Measurements from ENCODE around the gene ANO2.

The ANO2 gene

GRCh38 chr12:5871741-5872140, 73.3 kb downstream of the ANO2 start:
- Histone ChIP-seq H2BK15ac (ENCODE audit: low read depth, poor library complexity, severe bottlenecking) (no peak overlapping the region), H3K4ac (ENCODE audit: low read depth in 1 of 2, low read length in 2 of 2) (no peak overlapping the region), H3K9ac (ENCODE audit: low read length) (no peak overlapping the region), H4K91ac (ENCODE audit: low read length) (no peak overlapping the region), H3K27me3 (ENCODE audit: control insufficient read depth in 1 of 2, insufficient read depth in 1 of 2, low read length in 2 of 2) (peaks cover 20 to 42% of the 10 kb centered on the region in 2 experiments), H3K4me2 (ENCODE audit: low read length, poor library complexity, severe bottlenecking) (no peak overlapping the region), H4K8ac (ENCODE audit: low read length) (no peak overlapping the region), H3K79me1 (replicated peaks; ENCODE audit: low read length, poor library complexity, severe bottlenecking) (no peaks in the 10 kb centered on the region), H3K14ac (ENCODE audit: low read length in 2 of 2) (no peak overlapping the region), H2BK12ac (ENCODE audit: low read length in 2 of 2) (no peak overlapping the region), H2AFZ (ENCODE audit: low read depth, low read length) (no peak overlapping the region), H2AK5ac (ENCODE audit: low read length, severe bottlenecking) (no peak overlapping the region), H3K9me3 (ENCODE audit: control insufficient read depth, low read length) (no peaks in the 10 kb centered on the region), H3K4me3 (ENCODE audit: insufficient read depth in 1 of 2, low read depth in 1 of 2, low read length in 2 of 2) (no peak overlapping the region), H3K23ac (ENCODE audit: low read length in 2 of 2) (no peak overlapping the region), H2BK5ac (ENCODE audit: low read depth, low read length, poor library complexity, severe bottlenecking) (no peak overlapping the region), H3K36me3 (ENCODE audit: control insufficient read depth in 1 of 2, insufficient read depth in 2 of 2, low read depth in 1 of 2, low read length in 2 of 2) (no peaks in the 10 kb centered on the region), H3K27ac (ENCODE audit: low read length, poor library complexity, severe bottlenecking) (no peak overlapping the region), H2BK120ac (ENCODE audit: low read depth, low read length) (no peak overlapping the region), H3K18ac (ENCODE audit: low read depth in 1 of 2, low read length in 2 of 2) (no peak overlapping the region), H3K4me1 (ENCODE audit: control insufficient read depth, insufficient read depth, low read depth, low read length) (no peaks in the 10 kb centered on the region)
- no peak for DNase-seq
- WGBS, result 85% methylated on average over 1 of the region's 1 CpG

GRCh38 chr12:5870183-5870582, 74.9 kb downstream of the ANO2 start:
- DNase-seq, result no peak
- no peak overlapping the region for H2AK5ac ChIP-seq (ENCODE audit: low read length, severe bottlenecking)
- H3K79me1 ChIP-seq (replicated peaks; ENCODE audit: low read length, poor library complexity, severe bottlenecking), result no peaks in the 10 kb centered on the region
- 56% methylated on average over 3 of the region's 3 CpGs for WGBS
- no peaks in the 10 kb centered on the region for H3K36me3 ChIP-seq (ENCODE audit: control insufficient read depth in 1 of 2, insufficient read depth in 2 of 2, low read depth in 1 of 2, low read length in 2 of 2)
- H3K9me3 ChIP-seq (ENCODE audit: control insufficient read depth, low read length), result no peaks in the 10 kb centered on the region
- no peak overlapping the region for H3K4ac ChIP-seq (ENCODE audit: low read depth in 1 of 2, low read length in 2 of 2)
- peaks cover 20 to 34% of the 10 kb centered on the region in 2 experiments for H3K27me3 ChIP-seq (ENCODE audit: control insufficient read depth in 1 of 2, insufficient read depth in 1 of 2, low read length in 2 of 2)
- H2BK5ac ChIP-seq (ENCODE audit: low read depth, low read length, poor library complexity, severe bottlenecking), result no peak overlapping the region
- H3K23ac ChIP-seq (ENCODE audit: low read length in 2 of 2), result no peak overlapping the region
- H3K14ac ChIP-seq (ENCODE audit: low read length in 2 of 2), result no peak overlapping the region
- H2AFZ ChIP-seq (ENCODE audit: low read depth, low read length), result no peak overlapping the region
- no peak overlapping the region for H3K18ac ChIP-seq (ENCODE audit: low read depth in 1 of 2, low read length in 2 of 2)
- H3K9ac ChIP-seq (ENCODE audit: low read length), result no peak overlapping the region
- H4K8ac ChIP-seq (ENCODE audit: low read length), result no peak overlapping the region
- H3K4me1 ChIP-seq (ENCODE audit: control insufficient read depth, insufficient read depth, low read depth, low read length), result no peaks in the 10 kb centered on the region
- H2BK15ac ChIP-seq (ENCODE audit: low read depth, poor library complexity, severe bottlenecking), result no peak overlapping the region
- no peak overlapping the region for H3K4me3 ChIP-seq (ENCODE audit: insufficient read depth in 1 of 2, low read depth in 1 of 2, low read length in 2 of 2)
- no peak overlapping the region for H4K91ac ChIP-seq (ENCODE audit: low read length)
- no peak overlapping the region for H2BK12ac ChIP-seq (ENCODE audit: low read length in 2 of 2)
- H3K27ac ChIP-seq (ENCODE audit: low read length, poor library complexity, severe bottlenecking), result no peak overlapping the region
- H2BK120ac ChIP-seq (ENCODE audit: low read depth, low read length), result no peak overlapping the region
- H3K4me2 ChIP-seq (ENCODE audit: low read length, poor library complexity, severe bottlenecking), result no peak overlapping the region

GRCh38 chr12:5868625-5869295, 76.3 kb downstream of the ANO2 start:
- Histone ChIP-seq H3K36me3 (ENCODE audit: control insufficient read depth in 1 of 2, insufficient read depth in 2 of 2, low read depth in 1 of 2, low read length in 2 of 2) (no peaks in the 10 kb centered on the region), H3K27ac (ENCODE audit: low read length, poor library complexity, severe bottlenecking) (no peak overlapping the region), H3K18ac (ENCODE audit: low read depth in 1 of 2, low read length in 2 of 2) (no peak overlapping the region), H3K27me3 (ENCODE audit: control insufficient read depth in 1 of 2, insufficient read depth in 1 of 2, low read length in 2 of 2) (peaks cover 11 to 21% of the 10 kb centered on the region in 2 experiments), H2BK120ac (ENCODE audit: low read depth, low read length) (no peak overlapping the region), H4K91ac (ENCODE audit: low read length) (no peak overlapping the region), H2AFZ (ENCODE audit: low read depth, low read length) (no peak overlapping the region), H2BK5ac (ENCODE audit: low read depth, low read length, poor library complexity, severe bottlenecking) (no peak overlapping the region), H3K4ac (ENCODE audit: low read depth in 1 of 2, low read length in 2 of 2) (no peak overlapping the region), H4K8ac (ENCODE audit: low read length) (no peak overlapping the region), H3K4me1 (ENCODE audit: control insufficient read depth, insufficient read depth, low read depth, low read length) (no peaks in the 10 kb centered on the region), H2BK15ac (ENCODE audit: low read depth, poor library complexity, severe bottlenecking) (no peak overlapping the region), H3K9ac (ENCODE audit: low read length) (no peak overlapping the region), H3K14ac (ENCODE audit: low read length in 2 of 2) (no peak overlapping the region), H2AK5ac (ENCODE audit: low read length, severe bottlenecking) (no peak overlapping the region), H3K4me2 (ENCODE audit: low read length, poor library complexity, severe bottlenecking) (no peak overlapping the region), H3K4me3 (ENCODE audit: insufficient read depth in 1 of 2, low read depth in 1 of 2, low read length in 2 of 2) (no peak overlapping the region), H2BK12ac (ENCODE audit: low read length in 2 of 2) (no peak overlapping the region), H3K23ac (ENCODE audit: low read length in 2 of 2) (no peak overlapping the region), H3K9me3 (ENCODE audit: control insufficient read depth, low read length) (no peaks in the 10 kb centered on the region), H3K79me1 (replicated peaks; ENCODE audit: low read length, poor library complexity, severe bottlenecking) (no peaks in the 10 kb centered on the region)
- 68% methylated on average over 10 of the region's 10 CpGs for WGBS
- no peak for DNase-seq

GRCh38 chr12:5865397-5865796, 79.7 kb downstream of the ANO2 start:
- Histone ChIP-seq H3K4me2 (ENCODE audit: low read length, poor library complexity, severe bottlenecking) (no peak overlapping the region), H3K4ac (ENCODE audit: low read depth in 1 of 2, low read length in 2 of 2) (no peak overlapping the region), H3K27ac (ENCODE audit: low read length, poor library complexity, severe bottlenecking) (no peak overlapping the region), H3K9me3 (ENCODE audit: control insufficient read depth, low read length) (no peaks in the 10 kb centered on the region), H2AFZ (ENCODE audit: low read depth, low read length) (no peak overlapping the region), H3K18ac (ENCODE audit: low read depth in 1 of 2, low read length in 2 of 2) (no peak overlapping the region), H3K9ac (ENCODE audit: low read length) (no peak overlapping the region), H4K91ac (ENCODE audit: low read length) (peak overlapping the region; percentile 13), H2AK5ac (ENCODE audit: low read length, severe bottlenecking) (no peak overlapping the region), H3K4me3 (ENCODE audit: insufficient read depth in 1 of 2, low read depth in 1 of 2, low read length in 2 of 2) (no peak overlapping the region), H3K27me3 (ENCODE audit: control insufficient read depth in 1 of 2, insufficient read depth in 1 of 2, low read length in 2 of 2) (peaks cover 0 to 12% of the 10 kb centered on the region in 2 experiments), H3K36me3 (ENCODE audit: control insufficient read depth in 1 of 2, insufficient read depth in 2 of 2, low read depth in 1 of 2, low read length in 2 of 2) (no peaks in the 10 kb centered on the region), H2BK12ac (ENCODE audit: low read length in 2 of 2) (no peak overlapping the region), H3K14ac (ENCODE audit: low read length in 2 of 2) (no peak overlapping the region), H3K4me1 (ENCODE audit: control insufficient read depth, insufficient read depth, low read depth, low read length) (no peaks in the 10 kb centered on the region), H3K79me1 (replicated peaks; ENCODE audit: low read length, poor library complexity, severe bottlenecking) (no peaks in the 10 kb centered on the region), H2BK5ac (ENCODE audit: low read depth, low read length, poor library complexity, severe bottlenecking) (no peak overlapping the region), H3K23ac (ENCODE audit: low read length in 2 of 2) (no peak overlapping the region), H2BK15ac (ENCODE audit: low read depth, poor library complexity, severe bottlenecking) (no peak overlapping the region), H2BK120ac (ENCODE audit: low read depth, low read length) (no peak overlapping the region), H4K8ac (ENCODE audit: low read length) (peak overlapping the region; percentile 35)
- 89% methylated on average over 2 of the region's 2 CpGs for WGBS
- DNase-seq, result no peak

Measured in mesenchymal stem cell (in vitro differentiated cells and primary cell).